ENCODE results near the gene SMIM8. TPM values are rescaled to one million over a fixed set of nuclear protein-coding genes. Genes with fewer than 3 reads are reported as not detected.

Gene SMIM8
- total and polyA plus RNA-seq, 10 donors: 4.2 to 18.6 (median 11.9) TPM

DNA sequence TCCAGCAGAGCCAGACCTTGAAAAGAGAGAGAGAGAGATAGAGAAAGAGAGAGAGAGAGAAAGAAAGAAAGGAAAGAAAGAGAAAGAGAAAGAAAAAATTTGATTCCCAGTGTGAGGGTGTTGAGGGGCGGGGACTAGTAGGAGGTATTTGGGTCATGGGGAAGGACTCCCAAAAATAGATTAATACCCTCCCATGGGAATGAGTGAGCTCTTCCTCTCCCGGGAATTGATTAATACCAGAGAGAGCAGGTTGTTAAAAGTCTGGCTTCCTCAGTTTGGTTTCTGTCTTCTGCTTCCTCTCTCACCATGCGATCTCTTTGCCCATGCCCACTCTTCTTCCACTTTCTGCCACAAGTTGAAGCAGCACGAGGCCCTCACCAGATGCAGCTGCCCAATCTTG lies 56.6 kb downstream of the SMIM8 start:
- DNase-seq: no peak
- TF ChIP-seq, protein P1, sequence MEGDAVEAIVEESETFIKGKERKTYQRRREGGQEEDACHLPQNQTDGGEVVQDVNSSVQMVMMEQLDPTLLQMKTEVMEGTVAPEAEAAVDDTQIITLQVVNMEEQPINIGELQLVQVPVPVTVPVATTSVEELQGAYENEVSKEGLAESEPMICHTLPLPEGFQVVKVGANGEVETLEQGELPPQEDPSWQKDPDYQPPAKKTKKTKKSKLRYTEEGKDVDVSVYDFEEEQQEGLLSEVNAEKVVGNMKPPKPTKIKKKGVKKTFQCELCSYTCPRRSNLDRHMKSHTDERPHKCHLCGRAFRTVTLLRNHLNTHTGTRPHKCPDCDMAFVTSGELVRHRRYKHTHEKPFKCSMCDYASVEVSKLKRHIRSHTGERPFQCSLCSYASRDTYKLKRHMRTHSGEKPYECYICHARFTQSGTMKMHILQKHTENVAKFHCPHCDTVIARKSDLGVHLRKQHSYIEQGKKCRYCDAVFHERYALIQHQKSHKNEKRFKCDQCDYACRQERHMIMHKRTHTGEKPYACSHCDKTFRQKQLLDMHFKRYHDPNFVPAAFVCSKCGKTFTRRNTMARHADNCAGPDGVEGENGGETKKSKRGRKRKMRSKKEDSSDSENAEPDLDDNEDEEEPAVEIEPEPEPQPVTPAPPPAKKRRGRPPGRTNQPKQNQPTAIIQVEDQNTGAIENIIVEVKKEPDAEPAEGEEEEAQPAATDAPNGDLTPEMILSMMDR (IDR thresholded peaks at IDR 0.05 in 8 of 11, conservative IDR thresholded peaks at IDR 0.05 in 3 of 11): no peak
- TF ChIP-seq POLR2AphosphoS5 (IDR thresholded peaks at IDR 0.05) (no peak), POLR2A (IDR thresholded peaks at IDR 0.05) (no peak)
- Histone ChIP-seq H3K4me3 (no peak overlapping the region), H3K27me3 (replicated peaks in 1 of 7) (no peaks in the 10 kb centered on the region), H3K36me3 (no peaks in the 10 kb centered on the region), H3K27ac (no peak overlapping the region), H3K4me1 (peaks cover 0 to 9% (median 0%) of the 10 kb centered on the region in 6 donors), H3K9me3 (no peaks in the 10 kb centered on the region)
- WGBS, 5 donors: 51 to 57% (median 53%) methylated on average over 4 of the region's 4 CpGs
- intact Hi-C loops (cut with DNase I; ENCODE audit: low total_unique reads): no loop called here

DNA sequence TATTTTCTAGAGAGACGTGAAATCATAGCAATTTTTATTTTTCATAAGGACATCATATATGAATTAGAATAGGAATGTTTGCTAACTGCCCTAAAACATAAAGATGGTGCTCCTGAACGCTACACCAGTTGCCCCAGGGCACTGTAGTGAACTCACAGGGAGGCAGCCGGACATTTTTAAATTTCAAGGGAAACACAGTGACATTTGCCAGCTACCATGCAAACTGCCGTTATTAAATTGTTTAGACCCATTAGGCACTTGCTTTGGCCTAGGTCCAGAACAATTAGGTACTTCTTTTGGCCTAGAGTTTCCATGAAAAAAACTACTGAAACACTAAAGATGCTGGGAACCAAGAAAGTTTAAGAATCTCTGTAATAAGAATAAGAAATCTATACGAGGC lies 60.5 kb downstream of the SMIM8 start:
- H3K9me3 ChIP-seq: no peaks in the 10 kb centered on the region
- 92 to 96% (median 93%) methylated on average over 5 of the region's 5 CpGs for WGBS, 5 donors
- no peak for TF ChIP-seq POLR2A (IDR thresholded peaks at IDR 0.05)
- TF ChIP-seq POLR2AphosphoS5 (IDR thresholded peaks at IDR 0.05): no peak
- TF ChIP-seq, protein P1 (IDR thresholded peaks at IDR 0.05 in 8 of 11, conservative IDR thresholded peaks at IDR 0.05 in 3 of 11): no peak
- no peak for DNase-seq
- intact Hi-C loops (cut with DNase I; ENCODE audit: low total_unique reads): no loop called here
- H3K27ac ChIP-seq: no peak overlapping the region
- no peaks in the 10 kb centered on the region for H3K36me3 ChIP-seq
- no peak overlapping the region for H3K4me3 ChIP-seq
- no peaks in the 10 kb centered on the region for H3K27me3 ChIP-seq (replicated peaks in 1 of 7)
- H3K4me1 ChIP-seq: peaks cover 0 to 9% (median 0%) of the 10 kb centered on the region in 6 donors

DNA sequence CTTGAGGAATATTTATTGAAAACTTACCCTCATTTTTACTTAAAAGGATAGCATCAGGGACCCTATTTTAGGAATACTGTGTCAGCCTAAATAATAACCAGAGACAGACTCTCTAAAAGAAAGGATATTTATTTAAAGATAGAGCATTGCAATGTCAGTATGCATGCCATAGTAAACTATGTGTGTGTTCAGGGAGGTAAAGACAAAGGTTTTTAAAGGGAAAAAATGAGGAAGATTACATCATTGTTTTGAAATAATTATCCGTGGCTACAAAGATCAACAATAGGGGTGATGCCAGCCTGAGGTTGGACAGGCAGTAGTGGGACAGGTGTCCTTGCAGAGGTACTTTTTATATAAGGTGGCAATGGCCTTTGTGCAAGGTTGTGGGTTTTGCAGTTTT lies 61.6 kb downstream of the SMIM8 start:
- Histone ChIP-seq H3K27ac (no peak overlapping the region), H3K36me3 (no peaks in the 10 kb centered on the region), H3K4me3 (no peak overlapping the region), H3K27me3 (replicated peaks in 1 of 7) (no peaks in the 10 kb centered on the region), H3K4me1 (peaks cover 0 to 2% (median 0%) of the 10 kb centered on the region in 6 donors), H3K9me3 (no peaks in the 10 kb centered on the region)
- no peak for DNase-seq
- TF ChIP-seq, protein P1 (IDR thresholded peaks at IDR 0.05 in 8 of 11, conservative IDR thresholded peaks at IDR 0.05 in 3 of 11): no peak
- TF ChIP-seq POLR2AphosphoS5 (IDR thresholded peaks at IDR 0.05): no peak
- TF ChIP-seq POLR2A (IDR thresholded peaks at IDR 0.05): no peak
- intact Hi-C loops (cut with DNase I; ENCODE audit: low total_unique reads): no loop called here
- 23 to 75% (median 55%) methylated on average over 1 of the region's 1 CpG for WGBS, 5 donors

DNA sequence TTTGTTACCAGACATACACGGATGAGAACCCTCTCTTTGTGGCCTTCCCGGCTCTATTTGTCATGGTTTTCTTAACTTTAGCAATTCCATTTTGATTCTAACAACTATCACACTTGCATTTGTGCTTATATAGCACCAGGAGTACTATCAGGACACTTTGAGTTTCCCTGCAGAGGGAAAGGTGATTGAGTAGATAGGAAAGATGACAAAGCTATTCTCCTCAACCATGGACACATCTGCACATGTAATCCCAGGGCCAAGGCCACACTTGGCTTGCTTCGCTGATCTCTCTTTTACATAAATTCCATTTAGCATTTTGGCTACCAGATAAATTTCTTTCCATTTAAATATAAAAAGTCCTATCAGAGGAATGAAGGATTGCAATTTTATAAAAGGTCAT lies 62.1 kb downstream of the SMIM8 start:
- H3K27ac ChIP-seq: no peak overlapping the region
- no peaks in the 10 kb centered on the region for H3K27me3 ChIP-seq (replicated peaks in 1 of 7)
- no peak for DNase-seq
- TF ChIP-seq, protein P1 (IDR thresholded peaks at IDR 0.05 in 8 of 11, conservative IDR thresholded peaks at IDR 0.05 in 3 of 11): no peak
- TF ChIP-seq POLR2A (IDR thresholded peaks at IDR 0.05) (no peak), POLR2AphosphoS5 (IDR thresholded peaks at IDR 0.05) (no peak)
- no peaks in the 10 kb centered on the region for H3K9me3 ChIP-seq
- WGBS, 5 donors: 77 to 87% (median 82%) methylated on average over 3 of the region's 3 CpGs
- no peaks in the 10 kb centered on the region for H3K36me3 ChIP-seq
- no peak overlapping the region for H3K4me3 ChIP-seq
- intact Hi-C loops (cut with DNase I; ENCODE audit: low total_unique reads): no loop called here
- no peaks in the 10 kb centered on the region for H3K4me1 ChIP-seq

All from spleen (tissue), 11 donors.